Measurements from ENCODE around the gene CR2. TPM values are rescaled to one million over a fixed set of nuclear protein-coding genes. Genes with fewer than 3 reads are reported as not detected.

The CR2 gene
- total RNA-seq (1 to 10 TPM; 5.9 to 8.6 TPM), polyA plus RNA-seq (10 to 100 TPM; 10.9 to 17.1 (median 11.2) TPM), total RNA-seq (2.0 to 14.8 (median 10.3) reads per million in 6 experiments)

DNA sequence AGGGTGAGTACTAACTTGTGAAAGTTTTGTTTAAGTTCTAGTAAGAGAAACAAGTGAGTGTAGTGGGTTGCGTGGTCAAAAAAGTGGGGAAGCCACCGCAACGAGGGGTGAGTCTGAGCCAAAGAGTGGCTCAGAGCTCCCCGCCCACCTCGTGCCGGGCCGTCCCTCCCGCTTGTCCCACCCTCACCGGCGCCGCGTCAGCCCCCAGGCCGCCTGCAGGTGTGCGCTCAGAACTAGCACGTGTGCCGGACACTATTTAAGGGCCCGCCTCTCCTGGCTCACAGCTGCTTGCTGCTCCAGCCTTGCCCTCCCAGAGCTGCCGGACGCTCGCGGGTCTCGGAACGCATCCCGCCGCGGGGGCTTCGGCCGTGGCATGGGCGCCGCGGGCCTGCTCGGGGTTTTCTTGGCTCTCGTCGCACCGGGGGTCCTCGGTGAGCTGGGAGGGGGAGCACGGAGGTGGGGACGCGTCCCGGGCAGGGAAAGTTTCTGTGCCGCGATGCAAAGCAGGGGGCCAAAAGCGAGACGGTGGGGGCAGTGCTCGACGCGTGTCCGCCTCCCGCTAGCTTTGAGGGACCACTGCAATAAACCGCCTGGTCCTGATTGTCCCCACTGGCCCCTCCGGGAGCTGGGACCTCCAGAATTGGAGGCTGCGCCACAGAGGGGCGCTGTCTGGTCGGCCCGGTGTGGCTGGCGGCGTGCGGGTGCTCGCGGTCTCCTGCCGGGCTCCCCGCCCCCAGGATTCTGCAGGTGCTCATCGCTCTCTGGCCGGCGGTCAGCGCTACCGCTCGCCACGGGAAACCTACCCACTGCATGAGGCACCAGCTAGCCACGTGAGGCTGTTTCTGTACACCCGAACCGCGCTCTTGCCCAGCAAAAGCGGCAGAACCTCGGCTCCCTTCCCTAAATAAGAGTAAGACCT is at the start of gene CR2:
CR2 (plus strand) TSS at position 283 of the 919 bp plus-strand sequence; CDS start at position 374, 91 bp downstream.
- H3K27me3 Mint-ChIP-seq: peaks cover 0 to 23% (median 4%) of the 10 kb centered on the region in 5 donors
- H3K36me3 Mint-ChIP-seq: no peaks in the 10 kb centered on the region
- peaks cover 0 to 14% (median 8%) of the 10 kb centered on the region in 4 donors for H3K4me1 Mint-ChIP-seq
- no peaks in the 10 kb centered on the region for H3K9me3 Mint-ChIP-seq
- H3K4me3 Mint-ChIP-seq: peak within 1 kb of the TSS in 9 of 10 donors; percentile 69 to 87 (median 78)
- POLR2A ChIA-PET: interaction anchor here (1.0 to 3.1 kb wide), 8 partner anchors 13 to 133 kb away, joined by 3 to 18 read pairs (median 8); partner anchors contain the start of genes CD55 and CR1
- peak; percentile 42 to 74 (median 52) for DNase-seq
- H3K27ac Mint-ChIP-seq: peak within 1 kb of the TSS in 6 of 10 donors; percentile 60 to 84 (median 66)
- ATAC-seq: peak; percentile 76 to 80

DNA sequence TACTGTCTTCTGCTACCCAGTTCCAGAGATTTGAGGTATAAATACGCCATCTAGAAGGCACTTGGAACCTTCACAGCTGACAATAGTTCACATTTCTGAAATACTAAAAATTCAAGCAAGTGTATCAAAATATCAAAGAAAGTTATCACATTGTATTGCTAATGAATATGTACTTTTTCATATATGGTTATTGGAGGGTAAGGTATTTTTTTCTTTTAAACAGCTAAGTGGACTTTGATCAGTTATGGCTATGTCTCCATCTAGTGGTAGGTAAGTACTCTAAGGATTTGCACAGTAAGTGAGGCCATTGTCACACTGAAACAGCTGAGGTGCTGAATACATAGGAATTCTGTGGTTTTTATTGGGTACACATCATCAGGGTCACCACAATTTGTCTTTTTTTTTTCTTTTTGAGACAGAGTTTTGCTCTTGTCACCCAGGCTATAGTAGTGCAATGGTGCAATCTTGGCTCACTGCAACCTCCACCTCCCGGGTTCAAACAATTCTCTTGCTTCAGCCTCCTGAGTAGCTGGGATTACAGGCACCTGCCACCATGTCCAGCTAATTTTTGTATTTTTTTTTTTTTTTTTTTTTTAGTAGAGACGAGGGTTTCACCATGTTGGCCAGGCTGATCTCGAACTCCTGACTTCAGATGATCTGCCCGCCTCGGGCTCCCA is 49.1 kb upstream of the CR2 start:
- no peak overlapping the region for H3K27ac Mint-ChIP-seq
- POLR2A ChIA-PET: interaction anchor here (0.7 to 2.0 kb wide), 4 partner anchors 50 to 321 kb away, joined by 3 to 16 read pairs (median 5); partner anchors contain the start of gene CD55
- H3K27me3 Mint-ChIP-seq: peaks cover 0 to 4% (median 0%) of the 10 kb centered on the region in 5 donors
- H3K4me3 Mint-ChIP-seq: no peak overlapping the region
- peaks cover 0 to 3% (median 0%) of the 10 kb centered on the region in 3 donors for H3K36me3 Mint-ChIP-seq
- ATAC-seq (peak; percentile 84 to 92), DNase-seq (peak in 4 of 10 donors; percentile 5 to 66 (median 60))
- no peaks in the 10 kb centered on the region for H3K9me3 Mint-ChIP-seq
- peaks cover 0 to 17% (median 2%) of the 10 kb centered on the region in 4 donors for H3K4me1 Mint-ChIP-seq

DNA sequence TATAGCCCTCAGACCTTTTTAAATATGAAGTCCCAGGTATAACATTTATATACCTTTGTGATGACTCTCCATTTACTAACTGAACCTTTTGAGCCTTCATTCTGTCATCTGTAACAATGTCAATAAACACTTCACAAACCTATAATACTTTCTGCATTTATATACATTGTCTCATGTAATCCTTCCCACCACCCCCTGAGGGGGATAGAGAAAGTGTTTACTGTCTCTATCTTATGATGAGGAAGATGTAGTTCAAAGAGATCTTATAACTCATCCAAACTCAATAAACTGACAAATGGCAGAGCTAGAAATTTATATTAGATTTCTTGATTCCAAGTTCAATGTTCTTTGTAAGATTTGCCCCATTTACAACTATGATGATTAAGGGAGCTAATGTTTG is 48.3 kb upstream of the CR2 start:
- no peak overlapping the region for H3K27ac Mint-ChIP-seq
- no peak overlapping the region for H3K4me3 Mint-ChIP-seq
- peaks cover 0 to 4% (median 0%) of the 10 kb centered on the region in 5 donors for H3K27me3 Mint-ChIP-seq
- POLR2A ChIA-PET: interaction anchor here (2.0 kb wide), 1 partner anchor 84 kb away, joined by 16 read pairs; the partner anchor contains the start of gene CD55
- peaks cover 0 to 2% (median 0%) of the 10 kb centered on the region in 3 donors for H3K36me3 Mint-ChIP-seq
- peaks cover 0 to 17% (median 2%) of the 10 kb centered on the region in 4 donors for H3K4me1 Mint-ChIP-seq
- no peaks in the 10 kb centered on the region for H3K9me3 Mint-ChIP-seq
- DNase-seq: no peak
- ATAC-seq: no peak

DNA sequence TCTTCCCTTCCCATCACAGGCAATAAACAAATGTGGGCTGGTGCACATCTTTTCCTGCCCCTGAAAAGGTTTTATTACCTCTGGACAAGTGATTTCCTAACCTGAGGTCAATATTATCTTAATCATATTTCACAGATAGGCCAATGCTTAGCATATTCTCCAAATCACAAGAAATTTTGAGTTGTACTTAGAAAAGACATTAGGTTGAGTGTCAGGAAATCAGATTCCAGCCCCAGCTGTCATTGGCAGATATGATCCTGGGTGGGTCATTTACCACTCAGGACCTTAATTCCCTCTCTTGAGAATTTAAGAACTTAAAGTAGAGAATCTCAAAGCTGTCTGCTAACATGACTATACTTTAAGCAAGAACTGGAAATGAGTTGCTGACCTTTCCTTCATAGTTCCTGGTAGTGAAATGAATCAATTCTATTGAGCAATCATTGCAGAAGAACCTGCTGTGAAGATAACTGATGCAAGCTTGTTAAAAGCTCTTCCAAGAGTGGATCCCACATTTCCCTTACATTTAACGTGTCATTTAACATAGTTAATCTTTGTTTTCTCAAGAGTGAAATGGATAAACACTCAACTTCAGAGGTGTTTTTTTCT is 46.4 kb upstream of the CR2 start:
- H3K27ac Mint-ChIP-seq: peak overlapping the region in 1 of 10 donors; percentile 78
- H3K4me3 Mint-ChIP-seq: no peak overlapping the region
- H3K36me3 Mint-ChIP-seq: no peaks in the 10 kb centered on the region
- peaks cover 1 to 29% (median 9%) of the 10 kb centered on the region in 4 donors for H3K4me1 Mint-ChIP-seq
- ATAC-seq (no peak), DNase-seq (no peak)
- no peaks in the 10 kb centered on the region for H3K9me3 Mint-ChIP-seq
- POLR2A ChIA-PET: interaction anchor here (0.5 kb wide), 1 partner anchor 21 kb away, joined by 3 read pairs; no protein-coding TSS in a partner anchor
- H3K27me3 Mint-ChIP-seq: peaks cover 0 to 4% (median 0%) of the 10 kb centered on the region in 5 donors

DNA sequence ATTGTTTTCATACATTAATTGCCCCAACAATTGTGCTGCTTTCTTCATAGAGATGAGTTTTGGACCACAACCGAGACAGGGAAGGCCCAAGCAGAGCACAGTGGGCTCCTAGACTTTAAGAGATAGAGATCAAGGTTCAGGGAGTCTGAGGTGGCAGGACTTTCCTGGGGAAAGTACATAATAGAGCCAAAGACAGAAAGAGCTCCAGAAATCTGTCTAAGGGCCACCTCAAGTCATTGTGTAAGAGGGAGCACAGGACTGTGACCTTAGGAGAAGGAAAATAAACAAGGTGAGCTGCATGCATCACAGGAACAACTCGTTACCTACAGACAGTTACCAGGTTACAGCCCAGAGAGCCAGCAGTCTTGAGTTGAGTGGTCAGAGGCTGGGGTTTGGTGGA is 41.3 kb upstream of the CR2 start:
- ATAC-seq: no peak
- POLR2A ChIA-PET: no interaction called here
- H3K27ac Mint-ChIP-seq: peak overlapping the region in 2 of 10 donors; percentile 9 to 36

DNA sequence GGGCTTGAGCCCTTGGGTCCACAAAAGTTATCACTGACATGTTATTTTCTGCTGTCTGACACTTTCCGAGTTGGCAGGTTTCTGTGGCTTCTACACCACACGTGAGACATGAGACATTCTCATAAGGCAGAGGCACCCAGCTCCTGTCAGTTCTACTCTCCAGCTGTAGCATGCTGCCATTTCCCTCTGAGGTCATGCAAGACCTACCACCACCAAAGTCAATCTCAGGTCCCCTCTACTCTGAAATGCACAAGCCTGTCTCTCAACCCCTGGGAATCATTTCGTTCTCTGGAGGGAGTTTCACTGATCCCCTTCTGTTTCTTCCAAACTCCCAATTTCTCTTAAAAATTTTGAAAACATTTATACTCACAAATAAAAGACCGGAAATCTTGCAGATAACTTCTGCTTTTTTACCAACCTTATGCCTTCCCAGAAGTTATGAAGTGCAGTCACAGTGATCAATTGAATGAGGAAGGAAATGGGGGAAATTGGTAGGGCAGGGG is 39.5 kb upstream of the CR2 start:
- Mint-ChIP-seq H3K36me3 (peaks cover 0 to 3% (median 1%) of the 10 kb centered on the region in 3 donors), H3K27ac (peak overlapping the region in 5 of 10 donors; percentile 5 to 71 (median 60)), H3K27me3 (peaks cover 0 to 5% (median 0%) of the 10 kb centered on the region in 5 donors), H3K4me3 (peak overlapping the region in 4 of 10 donors; percentile 0 to 41 (median 17)), H3K9me3 (peaks cover 0 to 9% (median 5%) of the 10 kb centered on the region in 9 donors), H3K4me1 (peaks cover 0 to 59% (median 18%) of the 10 kb centered on the region in 4 donors)
- DNase-seq: peak in 3 of 10 donors; percentile 4 to 14 (median 7)
- POLR2A ChIA-PET: no interaction called here
- peak; percentile 54 to 67 for ATAC-seq

More for the DNA sequence above, 41.3 kb upstream of the CR2 start:
- H3K4me3 Mint-ChIP-seq: no peak overlapping the region
- H3K4me1 Mint-ChIP-seq: peaks cover 0 to 54% (median 18%) of the 10 kb centered on the region in 4 donors
- H3K36me3 Mint-ChIP-seq: no peaks in the 10 kb centered on the region
- no peak for DNase-seq
- peaks cover 0 to 4% (median 1%) of the 10 kb centered on the region in 5 donors for H3K27me3 Mint-ChIP-seq
- no peaks in the 10 kb centered on the region for H3K9me3 Mint-ChIP-seq

DNA sequence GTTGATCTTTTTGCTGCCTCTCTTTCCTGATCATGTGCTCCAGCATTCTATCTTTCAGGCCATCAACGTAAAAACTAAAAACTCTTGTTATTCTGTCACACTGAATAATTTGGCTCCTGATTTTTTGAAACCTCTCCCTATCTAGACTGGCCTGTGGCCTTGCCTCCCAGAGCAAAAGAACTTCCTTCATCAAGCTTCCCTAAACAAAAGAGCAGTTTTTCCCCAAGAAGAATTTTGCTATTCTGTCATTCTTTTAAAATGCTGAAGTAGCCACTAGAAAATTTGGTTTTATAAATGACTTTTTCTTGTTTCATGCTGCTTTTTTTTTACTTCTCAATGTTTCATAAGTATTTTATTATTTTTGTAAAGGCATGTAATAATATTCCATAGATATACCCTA is 37.1 kb upstream of the CR2 start:
- peaks cover 3 to 19% (median 13%) of the 10 kb centered on the region in 9 donors for H3K9me3 Mint-ChIP-seq
- H3K27ac Mint-ChIP-seq: no peak overlapping the region
- H3K4me3 Mint-ChIP-seq: no peak overlapping the region
- H3K4me1 Mint-ChIP-seq: peaks cover 0 to 53% (median 14%) of the 10 kb centered on the region in 4 donors
- peaks cover 0 to 5% (median 0%) of the 10 kb centered on the region in 5 donors for H3K27me3 Mint-ChIP-seq
- DNase-seq (no peak), ATAC-seq (no peak)
- POLR2A ChIA-PET: no interaction called here
- peaks cover 0 to 9% (median 8%) of the 10 kb centered on the region in 3 donors for H3K36me3 Mint-ChIP-seq

DNA sequence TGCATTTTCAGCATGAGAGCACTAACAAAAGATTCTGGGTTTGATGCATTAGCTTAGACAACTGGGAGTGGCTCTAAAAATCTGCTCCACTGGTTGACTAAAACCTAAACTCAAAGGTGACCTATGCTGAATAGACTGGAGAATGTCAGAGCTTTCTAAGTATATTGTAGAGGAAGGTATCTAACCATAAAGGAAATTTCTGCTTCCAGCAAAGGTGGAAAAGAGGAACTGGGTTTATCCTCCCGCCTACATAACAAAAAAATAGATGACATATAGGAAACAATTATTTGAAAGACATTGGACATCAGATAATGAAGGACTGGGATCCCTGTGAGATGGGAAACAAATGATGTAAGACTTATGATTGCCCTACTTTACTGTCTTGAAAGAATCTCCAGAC is 35.8 kb upstream of the CR2 start:
- Mint-ChIP-seq H3K4me1 (peaks cover 0 to 41% (median 7%) of the 10 kb centered on the region in 4 donors), H3K36me3 (peaks cover 0 to 9% (median 8%) of the 10 kb centered on the region in 3 donors)
- POLR2A ChIA-PET: no interaction called here

DNA sequence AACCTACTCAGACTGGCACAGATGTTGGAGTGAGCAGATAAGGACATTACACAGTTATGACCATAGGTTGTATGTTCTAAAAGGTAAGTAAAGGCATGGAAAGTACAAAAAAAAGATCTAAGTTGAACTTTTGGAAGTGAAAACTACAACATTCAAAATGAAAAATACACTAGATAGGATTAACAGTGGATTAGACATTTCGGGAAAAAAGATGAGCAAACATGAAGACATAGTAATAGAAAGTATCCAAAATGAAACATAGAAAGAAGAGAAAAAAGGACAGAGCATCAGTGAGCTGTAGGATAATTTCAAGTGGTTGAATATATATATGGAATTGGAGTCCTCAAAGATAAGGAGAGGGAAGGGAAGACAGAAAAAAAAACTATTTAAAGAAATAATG is 34.0 kb upstream of the CR2 start:
- H3K4me3 Mint-ChIP-seq: no peak overlapping the region
- POLR2A ChIA-PET: no interaction called here
- peaks cover 0 to 5% (median 1%) of the 10 kb centered on the region in 5 donors for H3K27me3 Mint-ChIP-seq
- H3K27ac Mint-ChIP-seq: no peak overlapping the region
- no peak for ATAC-seq
- peaks cover 0 to 9% (median 8%) of the 10 kb centered on the region in 3 donors for H3K36me3 Mint-ChIP-seq
- peaks cover 0 to 31% (median under 1%) of the 10 kb centered on the region in 4 donors for H3K4me1 Mint-ChIP-seq
- no peak for DNase-seq
- peaks cover 3 to 19% (median 13%) of the 10 kb centered on the region in 9 donors for H3K9me3 Mint-ChIP-seq

More for the DNA sequence above, 35.8 kb upstream of the CR2 start:
- no peak for DNase-seq
- Mint-ChIP-seq H3K9me3 (peaks cover 3 to 19% (median 13%) of the 10 kb centered on the region in 9 donors), H3K27ac (peak overlapping the region in 1 of 10 donors; percentile 26), H3K27me3 (peaks cover 0 to 5% (median 0%) of the 10 kb centered on the region in 5 donors), H3K4me3 (no peak overlapping the region)
- no peak for ATAC-seq

DNA sequence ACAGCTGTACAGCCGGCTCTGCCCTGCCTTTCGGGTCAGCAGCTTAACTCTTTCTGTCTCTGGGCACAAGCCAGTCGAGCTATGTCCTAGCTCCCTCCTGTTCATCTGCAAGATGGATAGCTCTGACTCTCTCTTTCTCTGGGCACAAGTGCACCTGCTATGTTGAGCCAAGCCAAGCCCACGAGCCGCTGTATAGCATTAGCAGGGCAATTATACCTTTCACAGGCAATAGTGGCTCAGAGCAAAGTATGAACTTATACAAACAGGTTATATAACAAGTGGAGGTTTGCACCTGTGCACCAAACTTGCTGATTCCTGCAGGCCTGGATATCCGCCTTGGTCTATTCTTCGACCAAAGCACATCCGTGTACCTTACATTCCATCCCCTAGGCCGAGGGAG is 33.0 kb upstream of the CR2 start:
- H3K36me3 Mint-ChIP-seq: peaks cover 0 to 9% (median 8%) of the 10 kb centered on the region in 3 donors
- H3K4me3 Mint-ChIP-seq: no peak overlapping the region
- ATAC-seq (no peak), DNase-seq (no peak)
- peaks cover 3 to 19% (median 13%) of the 10 kb centered on the region in 9 donors for H3K9me3 Mint-ChIP-seq
- H3K27ac Mint-ChIP-seq: peak overlapping the region in 1 of 10 donors; percentile 36
- peaks cover 0 to 8% (median 1%) of the 10 kb centered on the region in 5 donors for H3K27me3 Mint-ChIP-seq
- POLR2A ChIA-PET: no interaction called here
- peaks cover 0 to 29% (median 0%) of the 10 kb centered on the region in 4 donors for H3K4me1 Mint-ChIP-seq

DNA sequence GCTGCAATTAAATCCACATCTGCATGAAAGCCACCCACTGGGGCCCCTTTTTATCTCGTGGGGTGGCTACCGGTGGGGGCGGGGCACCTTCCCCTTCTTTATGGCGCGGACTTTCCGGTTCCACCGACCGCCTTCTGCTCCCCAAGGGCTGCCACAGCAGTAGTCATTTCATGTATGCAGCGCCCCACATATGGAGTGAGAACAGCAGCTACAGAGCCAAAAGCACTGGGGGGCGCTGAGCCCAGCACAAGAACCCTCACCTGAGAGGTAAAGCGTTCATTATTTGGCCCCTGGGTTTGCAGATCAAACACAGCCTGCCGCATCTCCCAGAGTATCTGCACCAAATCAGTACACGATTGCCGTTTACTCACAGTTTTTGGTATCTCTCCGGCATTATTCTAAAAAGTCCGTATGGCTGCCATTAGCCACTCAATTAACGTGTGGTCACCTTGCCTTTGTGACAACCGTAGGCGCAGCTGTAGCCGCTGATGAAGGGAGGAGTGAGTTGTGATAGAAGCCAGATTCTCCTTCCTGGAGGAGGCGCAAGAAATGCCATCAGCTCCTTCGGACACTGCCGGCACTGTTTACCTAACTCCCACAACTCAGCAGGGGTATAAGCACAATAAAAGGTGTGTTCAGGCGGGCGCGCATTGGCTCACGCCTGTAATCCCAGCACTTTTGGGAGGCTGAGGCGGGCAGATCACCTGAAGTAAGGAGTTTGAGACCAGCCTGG is 30.4 kb upstream of the CR2 start:
- POLR2A ChIA-PET: no interaction called here
- ATAC-seq: no peak
- no peak overlapping the region for H3K4me3 Mint-ChIP-seq

More for the DNA sequence above, 30.4 kb upstream of the CR2 start:
- Mint-ChIP-seq H3K36me3 (peaks cover 0 to 9% (median 8%) of the 10 kb centered on the region in 3 donors), H3K9me3 (peaks cover 3 to 19% (median 12%) of the 10 kb centered on the region in 9 donors), H3K4me1 (peaks cover 0 to 25% (median 0%) of the 10 kb centered on the region in 4 donors), H3K27ac (no peak overlapping the region), H3K27me3 (peaks cover 0 to 18% (median 4%) of the 10 kb centered on the region in 5 donors)
- DNase-seq: no peak
